GM23338 (cell line): ENCODE data around the gene DDX25. TPM values are rescaled to one million over a fixed set of nuclear protein-coding genes. Genes with fewer than 3 reads are reported as not detected.

Source experiments
- ATAC-seq: fragments of 200-7000 bp; cut with Tn5 transposase; 3 replicates; pipeline ENCODE4 v1.9.1; 2020
- DNase-seq: peaks from one replicate; pipeline ENCODE4 v3.0.0-alpha.2; 2015; ENCODE audit warnings: low spot score
- H2AFZ ChIP-seq: fragments of 200-600 bp; sonication (generic); 2 replicates; pipeline ENCODE4 v1.8.0; 2016; ENCODE audit warnings: antibody characterized with exemption, mild to moderate bottlenecking, moderate library complexity
- H3F3A ChIP-seq: fragments of 200-600 bp; sonication (generic); replicated peaks from 2 replicates; pipeline ENCODE4 v1.8.0; 2017; ENCODE audit warnings: antibody characterized with exemption, mixed run types, low read depth
- H3K27ac ChIP-seq: fragments of 200-600 bp; sonication (generic); 2 replicates; pipeline ENCODE4 v1.6.1; 2016; ENCODE audit warnings: low read depth
- H3K27me3 ChIP-seq: fragments of 200-600 bp; sonication (generic); 2 replicates; pipeline ENCODE4 v1.8.0; 2016; ENCODE audit warnings: mild to moderate bottlenecking, mixed run types, moderate library complexity; ENCODE audit not compliant: insufficient read depth
- H3K36me3 ChIP-seq: fragments of 200-600 bp; sonication (generic); 2 replicates; pipeline ENCODE4 v1.8.0; 2016; ENCODE audit warnings: mild to moderate bottlenecking; ENCODE audit not compliant: insufficient read depth
- H3K4me1 ChIP-seq: fragments of 200-600 bp; sonication (generic); 2 replicates; pipeline ENCODE4 v1.8.0; 2016; ENCODE audit warnings: mild to moderate bottlenecking, moderate library complexity; ENCODE audit not compliant: insufficient read depth
- H3K4me2 ChIP-seq: fragments of 200-600 bp; sonication (generic); 2 replicates; pipeline ENCODE4 v1.7.1; 2017; ENCODE audit warnings: mixed run types
- H3K4me3 ChIP-seq: fragments of 200-600 bp; sonication (generic); 2 replicates; pipeline ENCODE4 v1.6.1; 2016; ENCODE audit warnings: mixed run types
- H3K79me2 ChIP-seq: fragments of 200-600 bp; sonication (generic); replicated peaks from 2 replicates; pipeline ENCODE4 v1.8.0; 2017; ENCODE audit warnings: mild to moderate bottlenecking; ENCODE audit not compliant: insufficient read depth
- H3K9me2 ChIP-seq: fragments of 200-600 bp; sonication (generic); 2 replicates; pipeline ENCODE4 v1.8.0; 2017; ENCODE audit not compliant: insufficient read depth
- H4K20me1 ChIP-seq: fragments of 200-600 bp; sonication (generic); replicated peaks from 2 replicates; pipeline ENCODE4 v1.8.0; 2017; ENCODE audit warnings: mild to moderate bottlenecking; ENCODE audit not compliant: insufficient read depth
- H3K27ac Mint-ChIP-seq: 2 replicates; pipeline ENCODE4 v1.8.0; 2020; ENCODE audit warnings: inconsistent platforms, mild to moderate bottlenecking, moderate library complexity, mixed read lengths
- H3K27me3 Mint-ChIP-seq: 3 replicates; pipeline ENCODE4 v1.8.0; 2022; ENCODE audit warnings: low read depth, mild to moderate bottlenecking, moderate library complexity, mixed read lengths, inconsistent platforms; ENCODE audit not compliant: insufficient read depth, poor library complexity
- H3K36me3 Mint-ChIP-seq: 3 replicates; pipeline ENCODE4 v1.8.0; 2021; ENCODE audit warnings: low read depth, mild to moderate bottlenecking, inconsistent platforms, moderate library complexity, mixed read lengths
- H3K4me1 Mint-ChIP-seq: 3 replicates; pipeline ENCODE4 v1.8.0; 2020; ENCODE audit warnings: mild to moderate bottlenecking, inconsistent platforms, mixed read lengths
- H3K4me3 Mint-ChIP-seq: 3 replicates; pipeline ENCODE4 v1.8.0; 2021; ENCODE audit warnings: moderate library complexity, mild to moderate bottlenecking, inconsistent platforms, mixed read lengths
- H3K9me3 Mint-ChIP-seq: 3 replicates; pipeline ENCODE4 v1.8.0; 2020; ENCODE audit warnings: moderate library complexity, mild to moderate bottlenecking, inconsistent platforms, mixed read lengths
- CREB1 ChIP-seq: fragments of 250-450 bp; sonication (Bioruptor Pico); IDR thresholded peaks from 2 replicates; pipeline ENCODE4 v1.5.0; 2020; ENCODE audit warnings: low read depth, mild to moderate bottlenecking, moderate library complexity
- EZH2 ChIP-seq: fragments of 200-600 bp; sonication (generic); IDR thresholded peaks from one replicate; pipeline ENCODE4 v1.8.0; 2017; ENCODE audit warnings: antibody characterized with exemption, mild to moderate bottlenecking, low read depth; ENCODE audit not compliant: unreplicated experiment
- EZH2phosphoT487 ChIP-seq: fragments of 200-600 bp; sonication (generic); IDR thresholded peaks from one replicate; pipeline ENCODE4 v1.8.1; 2018; ENCODE audit warnings: antibody characterized with exemption; ENCODE audit not compliant: unreplicated experiment
- JUNB ChIP-seq: IDR thresholded peaks from one replicate; pipeline ENCODE4 v1.6.1; 2016; ENCODE audit warnings: antibody characterized with exemption; ENCODE audit not compliant: unreplicated experiment
- NANOG ChIP-seq: IDR thresholded peaks from 2 replicates; pipeline ENCODE4 v1.6.1; 2016; ENCODE audit warnings: antibody characterized with exemption, borderline replicate concordance
- POLR2AphosphoS5 ChIP-seq: IDR thresholded peaks from 2 replicates; pipeline ENCODE4 v1.6.1; 2016; ENCODE audit warnings: antibody characterized with exemption, low read depth
- STAT1 ChIP-seq: IDR thresholded peaks from one replicate; pipeline ENCODE4 v1.6.1; 2016; ENCODE audit warnings: antibody characterized with exemption; ENCODE audit not compliant: unreplicated experiment
- ZNF114 ChIP-seq: fragments of 250-450 bp; sonication (Bioruptor Pico); IDR thresholded peaks from 2 replicates; pipeline ENCODE4 v1.5.0; 2020; ENCODE audit warnings: mild to moderate bottlenecking, moderate library complexity
- ZNF331 ChIP-seq: fragments of 250-450 bp; sonication (Bioruptor Pico); IDR thresholded peaks from 2 replicates; pipeline ENCODE4 v1.5.0; 2020; ENCODE audit warnings: low read depth, mild to moderate bottlenecking, moderate library complexity
- polyA plus RNA-seq: library from polyadenylated mRNA; unstranded; fragments of >200 nt; fragmentation: Nextera tagmentation; extraction: Ambion mirVana; gene quantifications from 2 replicates; pipeline ENCODE4 v1.2.1, GENCODE V29; 2016
- total RNA-seq: library from RNA; depleted of rRNA; stranded (reverse); fragments of >200 nt; shearing (Covaris generic); gene quantifications from 2 replicates; pipeline ENCODE4 v1.2.3, GENCODE V29; 2014
- TF ChIP-seq, protein P1 (sequence below): IDR thresholded peaks from 2 replicates; pipeline ENCODE4 v1.6.1; 2016; ENCODE audit warnings: antibody characterized with exemption
- TF ChIP-seq, protein P2 (sequence below), 2 experiments: fragments of 200-600 bp in 1 of 2; sonication (generic) in 1 of 2; conservative IDR thresholded peaks; 2 replicates each; pipeline versions ENCODE4 v1.5.1 to v1.6.1; 2016 to 2017; ENCODE audit warnings: antibody characterized with exemption in 2 of 2, low read depth in 2 of 2, mild to moderate bottlenecking in 2 of 2, moderate library complexity in 1 of 2
- TF ChIP-seq, protein P3 (sequence below): IDR thresholded peaks from one replicate; pipeline ENCODE4 v1.6.1; 2018; ENCODE audit warnings: antibody characterized with exemption; ENCODE audit not compliant: unreplicated experiment
- TF ChIP-seq, protein P4 (sequence below): fragments of 250-450 bp; sonication (Bioruptor Pico); IDR thresholded peaks from 2 replicates; pipeline ENCODE4 v1.5.0; 2020; ENCODE audit warnings: mild to moderate bottlenecking, moderate library complexity

The DDX25 gene
- total and polyA plus RNA-seq, 2 experiments from 2014 or later, result 20.6 to 23.6 TPM

DNA sequence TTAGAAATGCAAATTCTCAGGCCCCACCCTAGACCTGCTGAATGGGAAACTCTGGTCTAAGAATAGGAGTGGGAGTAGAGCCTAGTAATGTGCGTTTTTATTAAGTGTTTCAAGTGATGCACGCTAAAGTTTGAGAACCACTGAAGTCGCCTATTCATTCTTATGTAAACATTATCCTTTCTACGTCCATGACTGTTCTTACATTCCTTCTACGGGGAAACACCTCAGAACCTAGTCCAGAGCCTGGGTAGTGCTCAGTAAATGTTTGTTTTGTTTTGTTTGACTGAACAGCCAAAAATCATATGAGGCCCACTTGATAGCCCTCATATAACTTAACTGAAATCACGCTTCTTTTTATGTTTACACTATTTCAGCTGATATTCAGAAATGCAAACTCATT, 71.3 kb downstream of the DDX25 start:
- no peak for DNase-seq
- TF ChIP-seq ZNF331 (CRISPR knock-in tag) (no peak), STAT1 (no peak), EZH2phosphoT487 (no peak), CREB1 (CRISPR knock-in tag) (no peak), ZNF114 (no peak), NANOG (no peak), JUNB (no peak), EZH2 (no peak), POLR2AphosphoS5 (no peak)
- TF ChIP-seq, protein P1, sequence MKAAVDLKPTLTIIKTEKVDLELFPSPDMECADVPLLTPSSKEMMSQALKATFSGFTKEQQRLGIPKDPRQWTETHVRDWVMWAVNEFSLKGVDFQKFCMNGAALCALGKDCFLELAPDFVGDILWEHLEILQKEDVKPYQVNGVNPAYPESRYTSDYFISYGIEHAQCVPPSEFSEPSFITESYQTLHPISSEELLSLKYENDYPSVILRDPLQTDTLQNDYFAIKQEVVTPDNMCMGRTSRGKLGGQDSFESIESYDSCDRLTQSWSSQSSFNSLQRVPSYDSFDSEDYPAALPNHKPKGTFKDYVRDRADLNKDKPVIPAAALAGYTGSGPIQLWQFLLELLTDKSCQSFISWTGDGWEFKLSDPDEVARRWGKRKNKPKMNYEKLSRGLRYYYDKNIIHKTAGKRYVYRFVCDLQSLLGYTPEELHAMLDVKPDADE, result no peak
- TF ChIP-seq, protein P2, sequence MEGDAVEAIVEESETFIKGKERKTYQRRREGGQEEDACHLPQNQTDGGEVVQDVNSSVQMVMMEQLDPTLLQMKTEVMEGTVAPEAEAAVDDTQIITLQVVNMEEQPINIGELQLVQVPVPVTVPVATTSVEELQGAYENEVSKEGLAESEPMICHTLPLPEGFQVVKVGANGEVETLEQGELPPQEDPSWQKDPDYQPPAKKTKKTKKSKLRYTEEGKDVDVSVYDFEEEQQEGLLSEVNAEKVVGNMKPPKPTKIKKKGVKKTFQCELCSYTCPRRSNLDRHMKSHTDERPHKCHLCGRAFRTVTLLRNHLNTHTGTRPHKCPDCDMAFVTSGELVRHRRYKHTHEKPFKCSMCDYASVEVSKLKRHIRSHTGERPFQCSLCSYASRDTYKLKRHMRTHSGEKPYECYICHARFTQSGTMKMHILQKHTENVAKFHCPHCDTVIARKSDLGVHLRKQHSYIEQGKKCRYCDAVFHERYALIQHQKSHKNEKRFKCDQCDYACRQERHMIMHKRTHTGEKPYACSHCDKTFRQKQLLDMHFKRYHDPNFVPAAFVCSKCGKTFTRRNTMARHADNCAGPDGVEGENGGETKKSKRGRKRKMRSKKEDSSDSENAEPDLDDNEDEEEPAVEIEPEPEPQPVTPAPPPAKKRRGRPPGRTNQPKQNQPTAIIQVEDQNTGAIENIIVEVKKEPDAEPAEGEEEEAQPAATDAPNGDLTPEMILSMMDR (conservative IDR thresholded peaks at IDR 0.05; ENCODE audit: low read depth in 2 of 2), result no peak
- TF ChIP-seq, protein P3, sequence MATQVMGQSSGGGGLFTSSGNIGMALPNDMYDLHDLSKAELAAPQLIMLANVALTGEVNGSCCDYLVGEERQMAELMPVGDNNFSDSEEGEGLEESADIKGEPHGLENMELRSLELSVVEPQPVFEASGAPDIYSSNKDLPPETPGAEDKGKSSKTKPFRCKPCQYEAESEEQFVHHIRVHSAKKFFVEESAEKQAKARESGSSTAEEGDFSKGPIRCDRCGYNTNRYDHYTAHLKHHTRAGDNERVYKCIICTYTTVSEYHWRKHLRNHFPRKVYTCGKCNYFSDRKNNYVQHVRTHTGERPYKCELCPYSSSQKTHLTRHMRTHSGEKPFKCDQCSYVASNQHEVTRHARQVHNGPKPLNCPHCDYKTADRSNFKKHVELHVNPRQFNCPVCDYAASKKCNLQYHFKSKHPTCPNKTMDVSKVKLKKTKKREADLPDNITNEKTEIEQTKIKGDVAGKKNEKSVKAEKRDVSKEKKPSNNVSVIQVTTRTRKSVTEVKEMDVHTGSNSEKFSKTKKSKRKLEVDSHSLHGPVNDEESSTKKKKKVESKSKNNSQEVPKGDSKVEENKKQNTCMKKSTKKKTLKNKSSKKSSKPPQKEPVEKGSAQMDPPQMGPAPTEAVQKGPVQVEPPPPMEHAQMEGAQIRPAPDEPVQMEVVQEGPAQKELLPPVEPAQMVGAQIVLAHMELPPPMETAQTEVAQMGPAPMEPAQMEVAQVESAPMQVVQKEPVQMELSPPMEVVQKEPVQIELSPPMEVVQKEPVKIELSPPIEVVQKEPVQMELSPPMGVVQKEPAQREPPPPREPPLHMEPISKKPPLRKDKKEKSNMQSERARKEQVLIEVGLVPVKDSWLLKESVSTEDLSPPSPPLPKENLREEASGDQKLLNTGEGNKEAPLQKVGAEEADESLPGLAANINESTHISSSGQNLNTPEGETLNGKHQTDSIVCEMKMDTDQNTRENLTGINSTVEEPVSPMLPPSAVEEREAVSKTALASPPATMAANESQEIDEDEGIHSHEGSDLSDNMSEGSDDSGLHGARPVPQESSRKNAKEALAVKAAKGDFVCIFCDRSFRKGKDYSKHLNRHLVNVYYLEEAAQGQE, result no peak
- TF ChIP-seq, protein P4, sequence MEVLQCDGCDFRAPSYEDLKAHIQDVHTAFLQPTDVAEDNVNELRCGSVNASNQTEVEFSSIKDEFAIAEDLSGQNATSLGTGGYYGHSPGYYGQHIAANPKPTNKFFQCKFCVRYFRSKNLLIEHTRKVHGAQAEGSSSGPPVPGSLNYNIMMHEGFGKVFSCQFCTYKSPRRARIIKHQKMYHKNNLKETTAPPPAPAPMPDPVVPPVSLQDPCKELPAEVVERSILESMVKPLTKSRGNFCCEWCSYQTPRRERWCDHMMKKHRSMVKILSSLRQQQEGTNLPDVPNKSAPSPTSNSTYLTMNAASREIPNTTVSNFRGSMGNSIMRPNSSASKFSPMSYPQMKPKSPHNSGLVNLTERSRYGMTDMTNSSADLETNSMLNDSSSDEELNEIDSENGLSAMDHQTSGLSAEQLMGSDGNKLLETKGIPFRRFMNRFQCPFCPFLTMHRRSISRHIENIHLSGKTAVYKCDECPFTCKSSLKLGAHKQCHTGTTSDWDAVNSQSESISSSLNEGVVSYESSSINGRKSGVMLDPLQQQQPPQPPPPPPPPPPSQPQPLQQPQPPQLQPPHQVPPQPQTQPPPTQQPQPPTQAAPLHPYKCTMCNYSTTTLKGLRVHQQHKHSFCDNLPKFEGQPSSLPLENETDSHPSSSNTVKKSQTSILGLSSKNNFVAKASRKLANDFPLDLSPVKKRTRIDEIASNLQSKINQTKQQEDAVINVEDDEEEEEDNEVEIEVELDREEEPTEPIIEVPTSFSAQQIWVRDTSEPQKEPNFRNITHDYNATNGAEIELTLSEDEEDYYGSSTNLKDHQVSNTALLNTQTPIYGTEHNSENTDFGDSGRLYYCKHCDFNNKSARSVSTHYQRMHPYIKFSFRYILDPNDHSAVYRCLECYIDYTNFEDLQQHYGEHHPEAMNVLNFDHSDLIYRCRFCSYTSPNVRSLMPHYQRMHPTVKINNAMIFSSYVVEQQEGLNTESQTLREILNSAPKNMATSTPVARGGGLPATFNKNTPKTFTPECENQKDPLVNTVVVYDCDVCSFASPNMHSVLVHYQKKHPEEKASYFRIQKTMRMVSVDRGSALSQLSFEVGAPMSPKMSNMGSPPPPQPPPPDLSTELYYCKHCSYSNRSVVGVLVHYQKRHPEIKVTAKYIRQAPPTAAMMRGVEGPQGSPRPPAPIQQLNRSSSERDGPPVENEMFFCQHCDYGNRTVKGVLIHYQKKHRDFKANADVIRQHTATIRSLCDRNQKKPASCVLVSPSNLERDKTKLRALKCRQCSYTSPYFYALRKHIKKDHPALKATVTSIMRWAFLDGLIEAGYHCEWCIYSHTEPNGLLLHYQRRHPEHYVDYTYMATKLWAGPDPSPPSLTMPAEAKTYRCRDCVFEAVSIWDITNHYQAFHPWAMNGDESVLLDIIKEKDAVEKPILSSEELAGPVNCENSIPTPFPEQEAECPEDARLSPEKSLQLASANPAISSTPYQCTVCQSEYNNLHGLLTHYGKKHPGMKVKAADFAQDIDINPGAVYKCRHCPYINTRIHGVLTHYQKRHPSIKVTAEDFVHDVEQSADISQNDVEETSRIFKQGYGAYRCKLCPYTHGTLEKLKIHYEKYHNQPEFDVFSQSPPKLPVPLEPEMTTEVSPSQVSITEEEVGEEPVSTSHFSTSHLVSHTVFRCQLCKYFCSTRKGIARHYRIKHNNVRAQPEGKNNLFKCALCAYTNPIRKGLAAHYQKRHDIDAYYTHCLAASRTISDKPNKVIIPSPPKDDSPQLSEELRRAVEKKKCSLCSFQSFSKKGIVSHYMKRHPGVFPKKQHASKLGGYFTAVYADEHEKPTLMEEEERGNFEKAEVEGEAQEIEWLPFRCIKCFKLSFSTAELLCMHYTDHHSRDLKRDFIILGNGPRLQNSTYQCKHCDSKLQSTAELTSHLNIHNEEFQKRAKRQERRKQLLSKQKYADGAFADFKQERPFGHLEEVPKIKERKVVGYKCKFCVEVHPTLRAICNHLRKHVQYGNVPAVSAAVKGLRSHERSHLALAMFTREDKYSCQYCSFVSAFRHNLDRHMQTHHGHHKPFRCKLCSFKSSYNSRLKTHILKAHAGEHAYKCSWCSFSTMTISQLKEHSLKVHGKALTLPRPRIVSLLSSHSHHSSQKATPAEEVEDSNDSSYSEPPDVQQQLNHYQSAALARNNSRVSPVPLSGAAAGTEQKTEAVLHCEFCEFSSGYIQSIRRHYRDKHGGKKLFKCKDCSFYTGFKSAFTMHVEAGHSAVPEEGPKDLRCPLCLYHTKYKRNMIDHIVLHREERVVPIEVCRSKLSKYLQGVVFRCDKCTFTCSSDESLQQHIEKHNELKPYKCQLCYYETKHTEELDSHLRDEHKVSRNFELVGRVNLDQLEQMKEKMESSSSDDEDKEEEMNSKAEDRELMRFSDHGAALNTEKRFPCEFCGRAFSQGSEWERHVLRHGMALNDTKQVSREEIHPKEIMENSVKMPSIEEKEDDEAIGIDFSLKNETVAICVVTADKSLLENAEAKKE (CRISPR knock-in tag), result no peak
- Mint-ChIP-seq H3K9me3 (no peaks in the 10 kb centered on the region), H3K36me3 (no peaks in the 10 kb centered on the region), H3K4me3 (no peak overlapping the region), H3K27ac (no peak overlapping the region), H3K4me1 (peaks cover 19% of the 10 kb centered on the region), H3K27me3 (no peaks in the 10 kb centered on the region)
- Histone ChIP-seq H3K9me2 (no peaks in the 10 kb centered on the region), H3K4me1 (0 out of 2 replicates have a peak, but pooled peaks cover 9% of the 10 kb centered on the region), H3K27ac (no peak overlapping the region), H3K36me3 (no peaks in the 10 kb centered on the region), H3K27me3 (no peaks in the 10 kb centered on the region), H3K4me2 (no peak overlapping the region), H3F3A (no peaks in the 10 kb centered on the region), H3K4me3 (no peak overlapping the region), H3K79me2 (no peaks in the 10 kb centered on the region), H2AFZ (no peak overlapping the region), H4K20me1 (no peaks in the 10 kb centered on the region)
- ATAC-seq, result no peak
